ENCODE measurements around the gene ADSL. TPM values are rescaled to one million over a fixed set of nuclear protein-coding genes. Genes with fewer than 3 reads are reported as not detected.

Gene ADSL
- total RNA-seq, 2 donors from 2014 or later, result 63.9 to 64.5 TPM

DNA sequence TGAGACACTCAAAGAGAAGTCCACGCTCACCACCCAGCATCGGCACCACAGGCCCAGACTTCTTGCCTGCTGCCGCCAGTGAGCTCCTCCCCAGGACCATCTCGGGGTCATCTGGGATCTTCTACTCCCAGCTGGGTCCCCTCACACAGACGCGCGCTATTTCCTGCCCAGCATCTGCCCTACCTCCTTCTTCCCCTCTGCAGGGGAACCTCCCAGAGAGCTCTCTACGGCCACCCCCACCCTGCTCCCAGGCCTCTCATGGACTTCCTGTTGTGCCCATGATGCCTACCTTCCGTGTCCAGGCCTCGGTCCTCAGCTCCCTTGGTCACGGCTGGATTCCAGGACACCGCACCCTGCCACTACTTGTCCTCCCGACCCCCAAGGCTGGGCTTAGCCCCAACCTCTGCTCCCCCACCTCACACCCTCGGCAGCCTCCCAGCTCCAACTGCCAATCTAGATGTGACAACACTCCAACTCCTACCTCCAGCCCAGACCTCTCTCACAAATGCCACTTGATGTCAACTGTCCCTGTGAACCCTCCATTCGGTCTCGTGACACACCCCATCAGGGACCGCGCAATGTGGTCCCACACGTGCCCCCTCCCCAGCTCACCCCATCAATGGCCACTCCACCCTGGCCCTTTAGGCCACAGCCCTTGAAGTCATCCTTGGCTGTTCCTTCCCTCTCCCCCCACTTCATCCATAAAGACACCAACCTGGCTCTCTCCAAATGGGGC is 69.4 kb downstream of the ADSL start:
- intact Hi-C loops (cut with DNase I), result no loop called here
- no peaks in the 10 kb centered on the region for H3K4me1 ChIP-seq (replicated peaks)
- no peaks in the 10 kb centered on the region for H3K9me3 ChIP-seq
- no peak for TF ChIP-seq POLR2A (IDR thresholded peaks at IDR 0.05)
- TF ChIP-seq, protein P1, sequence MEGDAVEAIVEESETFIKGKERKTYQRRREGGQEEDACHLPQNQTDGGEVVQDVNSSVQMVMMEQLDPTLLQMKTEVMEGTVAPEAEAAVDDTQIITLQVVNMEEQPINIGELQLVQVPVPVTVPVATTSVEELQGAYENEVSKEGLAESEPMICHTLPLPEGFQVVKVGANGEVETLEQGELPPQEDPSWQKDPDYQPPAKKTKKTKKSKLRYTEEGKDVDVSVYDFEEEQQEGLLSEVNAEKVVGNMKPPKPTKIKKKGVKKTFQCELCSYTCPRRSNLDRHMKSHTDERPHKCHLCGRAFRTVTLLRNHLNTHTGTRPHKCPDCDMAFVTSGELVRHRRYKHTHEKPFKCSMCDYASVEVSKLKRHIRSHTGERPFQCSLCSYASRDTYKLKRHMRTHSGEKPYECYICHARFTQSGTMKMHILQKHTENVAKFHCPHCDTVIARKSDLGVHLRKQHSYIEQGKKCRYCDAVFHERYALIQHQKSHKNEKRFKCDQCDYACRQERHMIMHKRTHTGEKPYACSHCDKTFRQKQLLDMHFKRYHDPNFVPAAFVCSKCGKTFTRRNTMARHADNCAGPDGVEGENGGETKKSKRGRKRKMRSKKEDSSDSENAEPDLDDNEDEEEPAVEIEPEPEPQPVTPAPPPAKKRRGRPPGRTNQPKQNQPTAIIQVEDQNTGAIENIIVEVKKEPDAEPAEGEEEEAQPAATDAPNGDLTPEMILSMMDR (IDR thresholded peaks at IDR 0.05), result no peak
- no peak for TF ChIP-seq POLR2AphosphoS5 (IDR thresholded peaks at IDR 0.05)
- no peak for DNase-seq (ENCODE audit: low spot score)
- no peaks in the 10 kb centered on the region for H3K27me3 ChIP-seq (replicated peaks; ENCODE audit: insufficient read depth)
- H3K27ac ChIP-seq, result no peak overlapping the region
- WGBS, result 75% methylated on average over 19 of the region's 19 CpGs
- peaks cover 5 to 16% of the 10 kb centered on the region in 2 donors for H3K36me3 ChIP-seq
- no peak overlapping the region for H3K4me3 ChIP-seq

DNA sequence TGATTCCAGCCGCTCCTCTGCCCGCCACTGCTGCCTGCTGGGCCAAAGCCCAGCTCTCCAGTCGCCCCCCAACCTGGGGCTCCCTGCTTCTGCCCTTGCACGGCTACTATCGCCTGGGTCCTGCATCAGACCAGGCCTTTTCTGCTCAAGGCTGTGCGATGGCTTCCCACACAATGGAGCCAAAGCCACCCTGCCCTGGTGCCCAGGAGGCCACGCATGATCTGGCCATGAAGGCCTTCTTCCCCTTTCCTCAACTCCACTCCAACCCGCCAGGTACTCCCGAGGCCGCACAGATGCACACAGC is 69.9 kb downstream of the ADSL start:
- H3K9me3 ChIP-seq, result no peaks in the 10 kb centered on the region
- WGBS, result 92% methylated on average over 10 of the region's 10 CpGs
- TF ChIP-seq POLR2A (IDR thresholded peaks at IDR 0.05) (no peak), POLR2AphosphoS5 (IDR thresholded peaks at IDR 0.05) (no peak)
- TF ChIP-seq, protein P1 (IDR thresholded peaks at IDR 0.05), result no peak
- no peak overlapping the region for H3K4me3 ChIP-seq
- no peak for DNase-seq (ENCODE audit: low spot score)
- no peaks in the 10 kb centered on the region for H3K4me1 ChIP-seq (replicated peaks)
- H3K27me3 ChIP-seq (replicated peaks; ENCODE audit: insufficient read depth), result no peaks in the 10 kb centered on the region
- no peak overlapping the region for H3K27ac ChIP-seq
- peaks cover 5 to 11% of the 10 kb centered on the region in 2 donors for H3K36me3 ChIP-seq
- intact Hi-C loops (cut with DNase I), result no loop called here

DNA sequence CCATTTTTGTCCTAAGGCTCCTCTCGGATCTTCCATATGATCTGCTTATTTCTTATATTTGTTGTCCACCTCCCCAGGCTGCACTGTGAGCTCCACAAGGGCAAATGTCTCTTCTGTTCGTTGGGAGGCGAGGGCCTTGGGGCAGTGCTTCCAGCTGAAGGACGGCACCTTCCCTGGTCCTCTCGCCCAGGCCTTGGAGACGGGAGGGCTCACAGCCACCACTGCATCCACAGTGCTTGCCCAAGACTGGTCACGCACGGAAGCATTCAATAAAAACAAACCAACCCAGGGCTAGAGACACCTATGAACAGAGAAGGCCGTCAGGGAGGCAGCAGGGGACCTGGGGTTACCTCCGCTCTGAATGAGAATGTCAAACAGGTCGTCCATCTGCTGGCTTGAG is 70.3 kb downstream of the ADSL start:
- no peak overlapping the region for H3K27ac ChIP-seq
- 89% methylated on average over 11 of the region's 11 CpGs for WGBS
- H3K27me3 ChIP-seq (replicated peaks; ENCODE audit: insufficient read depth), result no peaks in the 10 kb centered on the region
- no peak for DNase-seq (ENCODE audit: low spot score)
- intact Hi-C loops (cut with DNase I), result no loop called here
- H3K4me3 ChIP-seq, result no peak overlapping the region
- TF ChIP-seq POLR2A (IDR thresholded peaks at IDR 0.05) (no peak), POLR2AphosphoS5 (IDR thresholded peaks at IDR 0.05) (no peak)
- TF ChIP-seq, protein P1 (IDR thresholded peaks at IDR 0.05), result no peak
- H3K36me3 ChIP-seq, result peaks cover 5 to 7% of the 10 kb centered on the region in 2 donors
- no peaks in the 10 kb centered on the region for H3K4me1 ChIP-seq (replicated peaks)
- H3K9me3 ChIP-seq, result no peaks in the 10 kb centered on the region

DNA sequence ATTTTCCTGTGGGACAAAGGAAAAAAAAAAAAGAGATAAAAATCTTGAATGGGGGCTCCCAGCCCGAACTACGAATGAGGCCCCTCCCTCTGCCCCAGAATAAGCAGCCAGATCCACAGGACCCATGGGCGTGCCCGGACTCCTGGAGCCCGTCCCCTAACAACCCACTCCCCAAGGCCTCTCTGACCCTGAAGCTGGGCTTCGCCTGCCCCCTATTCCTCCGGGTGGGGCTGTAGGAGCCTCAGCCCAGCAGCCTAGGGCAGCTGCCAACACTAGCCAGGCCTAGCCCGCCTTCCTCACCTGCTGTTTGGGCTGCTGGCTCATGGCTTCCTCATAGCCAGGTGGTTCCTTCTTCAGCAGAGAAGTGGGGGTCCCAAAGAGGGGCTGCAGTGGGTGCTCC is 70.7 kb downstream of the ADSL start:
- Histone ChIP-seq H3K27me3 (replicated peaks; ENCODE audit: insufficient read depth) (no peaks in the 10 kb centered on the region), H3K27ac (no peak overlapping the region), H3K9me3 (no peaks in the 10 kb centered on the region), H3K4me3 (no peak overlapping the region), H3K4me1 (replicated peaks) (no peaks in the 10 kb centered on the region), H3K36me3 (peaks cover 5 to 7% of the 10 kb centered on the region in 2 donors)
- 87% methylated on average over 8 of the region's 8 CpGs for WGBS
- TF ChIP-seq POLR2A (IDR thresholded peaks at IDR 0.05) (no peak), POLR2AphosphoS5 (IDR thresholded peaks at IDR 0.05) (no peak)
- TF ChIP-seq, protein P1 (IDR thresholded peaks at IDR 0.05), result no peak
- DNase-seq (ENCODE audit: low spot score), result no peak
- intact Hi-C loops (cut with DNase I), result no loop called here

DNA sequence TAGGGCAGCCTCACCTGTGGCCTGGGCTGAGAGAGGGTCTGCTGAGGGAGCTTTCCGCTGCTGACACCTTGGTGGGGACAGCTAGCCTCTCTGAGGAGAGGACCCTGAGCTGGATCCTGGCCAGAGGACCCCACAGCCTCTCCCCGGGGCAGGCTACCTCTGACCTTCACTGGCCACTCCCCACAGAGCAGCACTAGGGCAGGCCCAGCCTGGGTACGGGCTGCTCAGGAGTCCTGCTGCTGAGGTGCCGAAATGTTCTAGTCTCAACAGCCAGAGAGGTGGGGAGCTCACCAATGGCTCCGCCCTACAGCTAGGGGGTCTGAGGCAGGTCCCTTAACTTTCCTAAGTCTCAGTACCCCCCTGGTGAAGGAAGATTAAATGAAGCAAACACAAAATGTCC is 71.6 kb downstream of the ADSL start:
- no peak overlapping the region for H3K27ac ChIP-seq
- WGBS, result 95% methylated on average over 5 of the region's 5 CpGs
- H3K36me3 ChIP-seq, result peaks cover 5 to 12% of the 10 kb centered on the region in 2 donors
- no peak overlapping the region for H3K4me3 ChIP-seq
- TF ChIP-seq, protein P1 (IDR thresholded peaks at IDR 0.05), result no peak
- no peak for TF ChIP-seq POLR2AphosphoS5 (IDR thresholded peaks at IDR 0.05)
- intact Hi-C loops (cut with DNase I), result no loop called here
- no peaks in the 10 kb centered on the region for H3K27me3 ChIP-seq (replicated peaks; ENCODE audit: insufficient read depth)
- no peak for DNase-seq (ENCODE audit: low spot score)
- H3K9me3 ChIP-seq, result no peaks in the 10 kb centered on the region
- H3K4me1 ChIP-seq (replicated peaks), result no peaks in the 10 kb centered on the region
